ENCODE data around the gene SNED1.

SNED1 gene

GRCh38 chr2:241116606-241117560 lies 118.5 kb downstream of the SNED1 start:
- H3K36me3 ChIP-seq (ENCODE audit: control insufficient read depth, insufficient read depth, low read length) = peaks cover 55% of the 10 kb centered on the region
- no peaks in the 10 kb centered on the region for H3K4me1 ChIP-seq (ENCODE audit: control insufficient read depth, insufficient read depth, low read length)
- H3K27ac ChIP-seq (ENCODE audit: low read depth, low read length) = no peak overlapping the region
- no peak overlapping the region for H3K9ac ChIP-seq (ENCODE audit: low read depth, low read length)
- H3K4me3 ChIP-seq (ENCODE audit: low read depth, low read length) = no peak overlapping the region
- H3K9me3 ChIP-seq (ENCODE audit: control insufficient read depth, insufficient read depth, low read length) = no peaks in the 10 kb centered on the region
- H3K27me3 ChIP-seq (ENCODE audit: control insufficient read depth, insufficient read depth, low read length) = no peaks in the 10 kb centered on the region

GRCh38 chr2:241118737-241119505 lies 120.5 kb downstream of the SNED1 start:
- no peak overlapping the region for H3K9ac ChIP-seq (ENCODE audit: low read depth, low read length)
- H3K36me3 ChIP-seq (ENCODE audit: control insufficient read depth, insufficient read depth, low read length) = peaks cover 57% of the 10 kb centered on the region
- no peaks in the 10 kb centered on the region for H3K27me3 ChIP-seq (ENCODE audit: control insufficient read depth, insufficient read depth, low read length)
- no peak overlapping the region for H3K27ac ChIP-seq (ENCODE audit: low read depth, low read length)
- no peaks in the 10 kb centered on the region for H3K4me1 ChIP-seq (ENCODE audit: control insufficient read depth, insufficient read depth, low read length)
- no peaks in the 10 kb centered on the region for H3K9me3 ChIP-seq (ENCODE audit: control insufficient read depth, insufficient read depth, low read length)
- no peak overlapping the region for H3K4me3 ChIP-seq (ENCODE audit: low read depth, low read length)

- no peak overlapping the region for H3K27ac ChIP-seq (ENCODE audit: low read depth, low read length)
- no peaks in the 10 kb centered on the region for H3K4me1 ChIP-seq (ENCODE audit: control insufficient read depth, insufficient read depth, low read length)
- H3K4me3 ChIP-seq (ENCODE audit: low read depth, low read length) = no peak overlapping the region
- H3K9me3 ChIP-seq (ENCODE audit: control insufficient read depth, insufficient read depth, low read length) = no peaks in the 10 kb centered on the region
- H3K9ac ChIP-seq (ENCODE audit: low read depth, low read length) = no peak overlapping the region
- no peaks in the 10 kb centered on the region for H3K27me3 ChIP-seq (ENCODE audit: control insufficient read depth, insufficient read depth, low read length)
- peaks cover 44% of the 10 kb centered on the region for H3K36me3 ChIP-seq (ENCODE audit: control insufficient read depth, insufficient read depth, low read length)
Observed at GRCh38 chr2:241120440-241120839, 122.0 kb downstream of the SNED1 start.

GRCh38 chr2:241121008-241121407 lies 122.6 kb downstream of the SNED1 start:
- Histone ChIP-seq H3K27ac (ENCODE audit: low read depth, low read length) (no peak overlapping the region), H3K4me1 (ENCODE audit: control insufficient read depth, insufficient read depth, low read length) (no peaks in the 10 kb centered on the region), H3K9ac (ENCODE audit: low read depth, low read length) (no peak overlapping the region), H3K4me3 (ENCODE audit: low read depth, low read length) (no peak overlapping the region), H3K27me3 (ENCODE audit: control insufficient read depth, insufficient read depth, low read length) (no peaks in the 10 kb centered on the region), H3K9me3 (ENCODE audit: control insufficient read depth, insufficient read depth, low read length) (no peaks in the 10 kb centered on the region), H3K36me3 (ENCODE audit: control insufficient read depth, insufficient read depth, low read length) (peaks cover 46% of the 10 kb centered on the region)

GRCh38 chr2:241122376-241123002 lies 124.1 kb downstream of the SNED1 start:
- Histone ChIP-seq H3K4me1 (ENCODE audit: control insufficient read depth, insufficient read depth, low read length) (no peaks in the 10 kb centered on the region), H3K9me3 (ENCODE audit: control insufficient read depth, insufficient read depth, low read length) (no peaks in the 10 kb centered on the region), H3K9ac (ENCODE audit: low read depth, low read length) (no peak overlapping the region), H3K4me3 (ENCODE audit: low read depth, low read length) (no peak overlapping the region), H3K27ac (ENCODE audit: low read depth, low read length) (no peak overlapping the region), H3K27me3 (ENCODE audit: control insufficient read depth, insufficient read depth, low read length) (no peaks in the 10 kb centered on the region), H3K36me3 (ENCODE audit: control insufficient read depth, insufficient read depth, low read length) (peaks cover 52% of the 10 kb centered on the region)

- no peaks in the 10 kb centered on the region for H3K9me3 ChIP-seq (ENCODE audit: control insufficient read depth, insufficient read depth, low read length)
- no peaks in the 10 kb centered on the region for H3K27me3 ChIP-seq (ENCODE audit: control insufficient read depth, insufficient read depth, low read length)
- H3K36me3 ChIP-seq (ENCODE audit: control insufficient read depth, insufficient read depth, low read length) = peaks cover 52% of the 10 kb centered on the region
- no peak overlapping the region for H3K27ac ChIP-seq (ENCODE audit: low read depth, low read length)
- no peak overlapping the region for H3K4me3 ChIP-seq (ENCODE audit: low read depth, low read length)
- no peaks in the 10 kb centered on the region for H3K4me1 ChIP-seq (ENCODE audit: control insufficient read depth, insufficient read depth, low read length)
- no peak overlapping the region for H3K9ac ChIP-seq (ENCODE audit: low read depth, low read length)
Observed at GRCh38 chr2:241123816-241124536, 125.6 kb downstream of the SNED1 start.

GRCh38 chr2:241125626-241126025 lies 127.2 kb downstream of the SNED1 start:
- Histone ChIP-seq H3K27me3 (ENCODE audit: control insufficient read depth, insufficient read depth, low read length) (no peaks in the 10 kb centered on the region), H3K4me3 (ENCODE audit: low read depth, low read length) (no peak overlapping the region), H3K9me3 (ENCODE audit: control insufficient read depth, insufficient read depth, low read length) (no peaks in the 10 kb centered on the region), H3K36me3 (ENCODE audit: control insufficient read depth, insufficient read depth, low read length) (peaks cover 58% of the 10 kb centered on the region), H3K4me1 (ENCODE audit: control insufficient read depth, insufficient read depth, low read length) (no peaks in the 10 kb centered on the region), H3K9ac (ENCODE audit: low read depth, low read length) (no peak overlapping the region), H3K27ac (ENCODE audit: low read depth, low read length) (no peak overlapping the region)

GRCh38 chr2:241126201-241126611 lies 127.8 kb downstream of the SNED1 start:
- H3K36me3 ChIP-seq (ENCODE audit: control insufficient read depth, insufficient read depth, low read length) = peaks cover 57% of the 10 kb centered on the region
- no peaks in the 10 kb centered on the region for H3K4me1 ChIP-seq (ENCODE audit: control insufficient read depth, insufficient read depth, low read length)
- H3K9ac ChIP-seq (ENCODE audit: low read depth, low read length) = no peak overlapping the region
- H3K4me3 ChIP-seq (ENCODE audit: low read depth, low read length) = no peak overlapping the region
- H3K27me3 ChIP-seq (ENCODE audit: control insufficient read depth, insufficient read depth, low read length) = no peaks in the 10 kb centered on the region
- H3K27ac ChIP-seq (ENCODE audit: low read depth, low read length) = no peak overlapping the region
- no peaks in the 10 kb centered on the region for H3K9me3 ChIP-seq (ENCODE audit: control insufficient read depth, insufficient read depth, low read length)

GRCh38 chr2:241126771-241127202 lies 128.4 kb downstream of the SNED1 start:
- peaks cover 57% of the 10 kb centered on the region for H3K36me3 ChIP-seq (ENCODE audit: control insufficient read depth, insufficient read depth, low read length)

GRCh38 chr2:241128266-241128665 lies 129.8 kb downstream of the SNED1 start:
- Histone ChIP-seq H3K4me1 (ENCODE audit: control insufficient read depth, insufficient read depth, low read length) (no peaks in the 10 kb centered on the region), H3K27ac (ENCODE audit: low read depth, low read length) (no peak overlapping the region), H3K36me3 (ENCODE audit: control insufficient read depth, insufficient read depth, low read length) (peaks cover 61% of the 10 kb centered on the region), H3K9me3 (ENCODE audit: control insufficient read depth, insufficient read depth, low read length) (no peaks in the 10 kb centered on the region), H3K9ac (ENCODE audit: low read depth, low read length) (no peak overlapping the region), H3K27me3 (ENCODE audit: control insufficient read depth, insufficient read depth, low read length) (no peaks in the 10 kb centered on the region), H3K4me3 (ENCODE audit: low read depth, low read length) (no peak overlapping the region)

More at GRCh38 chr2:241126771-241127202, 128.4 kb downstream of the SNED1 start:
- no peak overlapping the region for H3K27ac ChIP-seq (ENCODE audit: low read depth, low read length)
- H3K4me3 ChIP-seq (ENCODE audit: low read depth, low read length) = no peak overlapping the region
- no peaks in the 10 kb centered on the region for H3K4me1 ChIP-seq (ENCODE audit: control insufficient read depth, insufficient read depth, low read length)
- no peak overlapping the region for H3K9ac ChIP-seq (ENCODE audit: low read depth, low read length)
- H3K27me3 ChIP-seq (ENCODE audit: control insufficient read depth, insufficient read depth, low read length) = no peaks in the 10 kb centered on the region
- H3K9me3 ChIP-seq (ENCODE audit: control insufficient read depth, insufficient read depth, low read length) = no peaks in the 10 kb centered on the region
